HCEC 1CT (cell line): ENCODE results near the gene DLST.
A peak's percentile ranks its signal among the peaks of the same experiment; 100 is the strongest.
"Not testable (repeated sequence)": the region's sequence is repeated elsewhere in the genome, so short reads cannot be mapped to it uniquely, and the experiment has no call there.

ENCODE experiments used
- DNase-seq: peaks from one replicate; pipeline ENCODE4 v3.0.0-alpha.2; 2017

DLST gene

GRCh38 chr14:74919421-74920165 lies 37.9 kb downstream of the DLST start:
- peak; percentile 17 for DNase-seq

- no peak for DNase-seq
Measured at GRCh38 chr14:74920281-74920680, 38.6 kb downstream of the DLST start.

GRCh38 chr14:74921053-74921620 lies 39.4 kb downstream of the DLST start:
- no peak for DNase-seq

- no peak for DNase-seq
Measured at GRCh38 chr14:74921987-74922751, 40.5 kb downstream of the DLST start.

GRCh38 chr14:74922752-74923401 lies 41.2 kb downstream of the DLST start, which contains the start of gene RPS6KL1:
Gene RPS6KL1 (minus strand): TSS chr14:74923260. CDS start chr14:74921541, 1,719 bp downstream.
- DNase-seq = peak; percentile 53

- DNase-seq = no peak
Measured at GRCh38 chr14:74924061-74924460, 42.3 kb downstream of the DLST start.

- DNase-seq = no peak
Measured at GRCh38 chr14:74927225-74927624, 45.5 kb downstream of the DLST start.

GRCh38 chr14:74929242-74929641 lies 47.5 kb downstream of the DLST start:
- no peak for DNase-seq

- DNase-seq = not testable (repeated sequence)
Measured at GRCh38 chr14:74931744-74932143, 50.0 kb downstream of the DLST start.

GRCh38 chr14:74932401-74932901 lies 50.7 kb downstream of the DLST start:
- DNase-seq = no peak

- not testable (repeated sequence) for DNase-seq
Measured at GRCh38 chr14:74932936-74933335, 51.2 kb downstream of the DLST start.

GRCh38 chr14:74934041-74934440 lies 52.3 kb downstream of the DLST start:
- peak; percentile 15 for DNase-seq

GRCh38 chr14:74934476-74935359 lies 53.0 kb downstream of the DLST start:
- DNase-seq = no peak

GRCh38 chr14:74935360-74935680 lies 53.6 kb downstream of the DLST start:
- no peak for DNase-seq

GRCh38 chr14:74936151-74936550 lies 54.4 kb downstream of the DLST start:
- DNase-seq = no peak

GRCh38 chr14:74936731-74937130 lies 55.0 kb downstream of the DLST start:
- no peak for DNase-seq

GRCh38 chr14:74937171-74937570 lies 55.5 kb downstream of the DLST start:
- DNase-seq = no peak

- DNase-seq = no peak
Measured at GRCh38 chr14:74938531-74939495, 57.1 kb downstream of the DLST start.

GRCh38 chr14:74940956-74941565 lies 59.3 kb downstream of the DLST start:
- DNase-seq = no peak

GRCh38 chr14:74941676-74942097 lies 60.0 kb downstream of the DLST start:
- no peak for DNase-seq
